ENCODE data around the gene SIK2. TPM values are rescaled to one million over a fixed set of nuclear protein-coding genes. Genes with fewer than 3 reads are reported as not detected.

SIK2 gene
- total RNA-seq, 1 donor: 2.4 TPM

DNA sequence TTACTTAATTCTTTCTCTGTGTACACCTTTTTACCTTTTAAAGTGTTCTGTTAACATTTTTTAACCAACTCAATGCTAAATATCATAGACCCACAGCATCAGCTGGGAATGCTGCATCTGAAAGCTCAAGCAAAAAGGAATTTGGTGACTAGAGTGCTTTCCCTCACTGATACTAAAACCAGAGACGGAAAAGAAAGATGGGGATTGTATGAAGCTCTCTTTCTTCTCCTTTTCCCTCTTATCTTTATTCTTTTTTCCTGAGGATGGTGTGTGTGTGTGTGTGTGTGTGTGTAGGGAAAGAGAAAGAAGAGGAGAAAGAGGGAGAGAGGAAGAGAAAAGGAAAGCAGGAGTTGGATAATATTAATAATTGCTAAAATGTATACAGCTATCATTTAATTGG, 4.1 kb upstream of the SIK2 start:
- Histone ChIP-seq H3K4me1 (ENCODE audit: insufficient read depth, low read length) (peaks cover 7% of the 10 kb centered on the region), H3K27me3 (ENCODE audit: insufficient read depth, low read length) (no peaks in the 10 kb centered on the region), H3K4me3 (ENCODE audit: low read length) (no peak overlapping the region), H3K9me3 (ENCODE audit: low read depth, low read length) (no peaks in the 10 kb centered on the region)

DNA sequence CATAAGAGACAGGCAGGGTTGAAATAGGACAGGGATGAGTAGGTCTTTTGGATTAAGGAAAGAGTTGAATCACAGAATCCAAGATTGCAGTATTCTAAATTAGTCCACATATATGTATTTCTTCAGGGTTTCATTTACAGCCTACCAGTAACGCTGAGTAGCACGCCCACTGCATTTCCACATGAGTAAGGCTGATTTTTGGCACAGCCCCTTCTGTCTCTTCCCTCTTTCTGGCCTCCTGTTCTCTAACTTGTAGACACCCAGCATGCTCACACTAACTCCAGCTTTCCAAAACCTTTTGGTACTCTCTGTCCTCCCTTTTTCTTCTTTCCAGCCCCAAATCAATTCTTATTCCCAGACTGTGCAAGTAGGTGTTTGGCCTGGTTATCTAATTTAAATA, 3.7 kb upstream of the SIK2 start:
- H3K9me3 ChIP-seq (ENCODE audit: low read depth, low read length): no peaks in the 10 kb centered on the region
- no peak overlapping the region for H3K4me3 ChIP-seq (ENCODE audit: low read length)
- H3K4me1 ChIP-seq (ENCODE audit: insufficient read depth, low read length): peaks cover 11% of the 10 kb centered on the region
- H3K27me3 ChIP-seq (ENCODE audit: insufficient read depth, low read length): no peaks in the 10 kb centered on the region

DNA sequence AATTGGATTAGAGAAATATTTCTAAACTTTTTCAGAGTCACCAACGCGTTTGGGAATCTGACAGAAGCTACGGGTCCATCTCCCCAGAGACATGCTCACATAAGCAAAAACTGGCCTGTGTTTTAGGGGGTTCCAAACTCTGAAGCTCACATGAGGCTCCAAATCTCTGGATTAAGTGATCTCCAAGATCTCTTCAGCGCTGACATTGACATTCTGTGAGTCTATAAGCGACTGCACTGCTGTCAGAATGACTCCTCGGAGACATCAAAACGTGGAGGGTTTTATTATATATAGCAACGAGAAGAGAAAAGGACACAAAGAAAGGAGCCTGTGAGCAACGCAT, 642 bp upstream of the SIK2 start:
- Histone ChIP-seq H3K9me3 (ENCODE audit: low read depth, low read length) (no peaks in the 10 kb centered on the region), H3K4me3 (ENCODE audit: low read length) (peak overlapping the region; percentile 69), H3K4me1 (ENCODE audit: insufficient read depth, low read length) (peaks cover 15% of the 10 kb centered on the region), H3K27me3 (ENCODE audit: insufficient read depth, low read length) (no peaks in the 10 kb centered on the region)

GRCh38 chr11:111602865-111603610, 789 bp downstream of the SIK2 start:
- H3K9me3 ChIP-seq (ENCODE audit: low read depth, low read length): no peaks in the 10 kb centered on the region
- no peaks in the 10 kb centered on the region for H3K27me3 ChIP-seq (ENCODE audit: insufficient read depth, low read length)
- peaks cover 15% of the 10 kb centered on the region for H3K4me1 ChIP-seq (ENCODE audit: insufficient read depth, low read length)
- peak overlapping the region; percentile 69 for H3K4me3 ChIP-seq (ENCODE audit: low read length)

DNA sequence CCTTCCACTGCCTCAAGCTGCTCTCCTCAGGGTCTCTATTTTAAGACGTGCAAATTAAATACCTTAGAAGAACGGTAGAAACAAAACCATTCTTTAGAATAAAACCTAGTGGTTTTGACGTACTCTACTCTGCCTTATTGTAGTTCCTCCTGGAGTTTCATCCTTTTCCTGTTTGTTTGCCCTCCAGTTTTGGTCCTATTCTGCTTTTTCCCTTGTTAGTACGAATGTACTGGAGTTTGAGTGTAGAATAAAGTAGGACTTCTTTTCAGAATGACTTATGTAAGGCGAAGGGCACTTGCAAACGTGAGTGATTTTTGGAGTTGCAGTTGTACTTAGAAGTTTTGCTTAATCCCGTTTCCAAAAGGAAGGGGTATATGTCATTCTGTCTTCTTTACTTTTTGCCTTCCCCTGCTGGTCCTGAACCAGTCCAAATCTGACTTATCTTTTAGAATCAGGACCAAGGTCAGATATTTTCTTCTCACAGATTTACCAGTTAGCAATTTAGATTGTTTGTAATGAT, 1.4 kb downstream of the SIK2 start:
- no peaks in the 10 kb centered on the region for H3K27me3 ChIP-seq (ENCODE audit: insufficient read depth, low read length)
- no peaks in the 10 kb centered on the region for H3K9me3 ChIP-seq (ENCODE audit: low read depth, low read length)
- H3K4me3 ChIP-seq (ENCODE audit: low read length): peak overlapping the region; percentile 69
- H3K4me1 ChIP-seq (ENCODE audit: insufficient read depth, low read length): peaks cover 15% of the 10 kb centered on the region

- Histone ChIP-seq H3K4me1 (ENCODE audit: insufficient read depth, low read length) (peaks cover 15% of the 10 kb centered on the region), H3K9me3 (ENCODE audit: low read depth, low read length) (no peaks in the 10 kb centered on the region), H3K27me3 (ENCODE audit: insufficient read depth, low read length) (no peaks in the 10 kb centered on the region), H3K4me3 (ENCODE audit: low read length) (no peak overlapping the region)
These were observed 2.3 kb downstream of the SIK2 start for GRCh38 chr11:111604392-111605009.

DNA sequence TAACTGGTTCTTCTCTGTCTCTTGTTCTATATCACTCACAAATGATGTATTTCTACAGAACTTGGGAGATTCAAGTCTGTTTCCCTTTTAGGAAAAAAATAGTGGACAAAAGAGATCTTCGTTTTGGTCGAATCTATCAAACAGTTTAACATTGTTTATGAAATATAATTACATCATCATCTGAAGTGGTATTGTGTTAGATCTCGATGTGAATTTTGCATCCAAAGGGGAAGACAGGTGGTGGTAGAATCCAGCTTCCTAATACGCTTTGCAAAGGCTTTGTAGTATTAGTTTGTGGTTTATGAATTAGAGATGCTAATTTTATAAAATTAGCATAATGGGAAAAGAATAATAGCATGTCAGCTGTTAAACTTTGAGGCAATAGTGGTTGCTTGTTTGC, 3.4 kb downstream of the SIK2 start:
- Histone ChIP-seq H3K27me3 (ENCODE audit: insufficient read depth, low read length) (no peaks in the 10 kb centered on the region), H3K4me3 (ENCODE audit: low read length) (no peak overlapping the region), H3K4me1 (ENCODE audit: insufficient read depth, low read length) (peaks cover 15% of the 10 kb centered on the region), H3K9me3 (ENCODE audit: low read depth, low read length) (no peaks in the 10 kb centered on the region)

GRCh38 chr11:111606986-111607385, 4.7 kb downstream of the SIK2 start:
- no peaks in the 10 kb centered on the region for H3K27me3 ChIP-seq (ENCODE audit: insufficient read depth, low read length)
- peaks cover 9% of the 10 kb centered on the region for H3K4me1 ChIP-seq (ENCODE audit: insufficient read depth, low read length)
- H3K9me3 ChIP-seq (ENCODE audit: low read depth, low read length): no peaks in the 10 kb centered on the region
- no peak overlapping the region for H3K4me3 ChIP-seq (ENCODE audit: low read length)

GRCh38 chr11:111607751-111608150, 5.5 kb downstream of the SIK2 start:
- no peak overlapping the region for H3K4me3 ChIP-seq (ENCODE audit: low read length)
- H3K27me3 ChIP-seq (ENCODE audit: insufficient read depth, low read length): no peaks in the 10 kb centered on the region
- H3K4me1 ChIP-seq (ENCODE audit: insufficient read depth, low read length): peaks cover 9% of the 10 kb centered on the region
- H3K9me3 ChIP-seq (ENCODE audit: low read depth, low read length): no peaks in the 10 kb centered on the region

GRCh38 chr11:111612224-111612623, 10.0 kb downstream of the SIK2 start:
- H3K27me3 ChIP-seq (ENCODE audit: insufficient read depth, low read length): no peaks in the 10 kb centered on the region
- H3K4me3 ChIP-seq (ENCODE audit: low read length): no peak overlapping the region
- H3K4me1 ChIP-seq (ENCODE audit: insufficient read depth, low read length): no peaks in the 10 kb centered on the region
- no peaks in the 10 kb centered on the region for H3K9me3 ChIP-seq (ENCODE audit: low read depth, low read length)

GRCh38 chr11:111617286-111617685, 15.0 kb downstream of the SIK2 start:
- H3K9me3 ChIP-seq (ENCODE audit: low read depth, low read length): no peaks in the 10 kb centered on the region
- H3K4me1 ChIP-seq (ENCODE audit: insufficient read depth, low read length): no peaks in the 10 kb centered on the region
- H3K4me3 ChIP-seq (ENCODE audit: low read length): no peak overlapping the region
- no peaks in the 10 kb centered on the region for H3K27me3 ChIP-seq (ENCODE audit: insufficient read depth, low read length)

DNA sequence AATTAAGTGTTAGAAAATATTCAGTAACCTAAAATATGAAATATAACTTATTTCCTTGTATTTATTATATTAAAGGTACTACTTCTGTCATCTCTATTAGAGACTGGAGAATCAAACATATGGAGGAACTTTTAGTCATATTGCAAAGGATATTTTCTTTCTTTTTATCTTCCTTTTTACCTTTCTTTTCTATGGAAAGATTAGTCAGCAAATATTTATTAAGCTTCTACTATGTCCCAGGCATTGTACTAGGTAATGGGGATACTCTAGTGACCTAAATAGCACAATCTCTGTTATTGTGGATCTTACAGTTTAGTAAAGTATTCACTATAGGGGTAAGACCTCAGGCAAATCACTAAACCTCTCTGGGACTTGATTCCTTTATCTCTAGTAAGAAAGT, 18.3 kb downstream of the SIK2 start:
- H3K4me1 ChIP-seq (ENCODE audit: insufficient read depth, low read length): no peaks in the 10 kb centered on the region
- no peaks in the 10 kb centered on the region for H3K27me3 ChIP-seq (ENCODE audit: insufficient read depth, low read length)
- no peaks in the 10 kb centered on the region for H3K9me3 ChIP-seq (ENCODE audit: low read depth, low read length)
- no peak overlapping the region for H3K4me3 ChIP-seq (ENCODE audit: low read length)

GRCh38 chr11:111623527-111624030, 21.3 kb downstream of the SIK2 start:
- no peak overlapping the region for H3K4me3 ChIP-seq (ENCODE audit: low read length)
- no peaks in the 10 kb centered on the region for H3K4me1 ChIP-seq (ENCODE audit: insufficient read depth, low read length)
- H3K9me3 ChIP-seq (ENCODE audit: low read depth, low read length): no peaks in the 10 kb centered on the region
- no peaks in the 10 kb centered on the region for H3K27me3 ChIP-seq (ENCODE audit: insufficient read depth, low read length)

DNA sequence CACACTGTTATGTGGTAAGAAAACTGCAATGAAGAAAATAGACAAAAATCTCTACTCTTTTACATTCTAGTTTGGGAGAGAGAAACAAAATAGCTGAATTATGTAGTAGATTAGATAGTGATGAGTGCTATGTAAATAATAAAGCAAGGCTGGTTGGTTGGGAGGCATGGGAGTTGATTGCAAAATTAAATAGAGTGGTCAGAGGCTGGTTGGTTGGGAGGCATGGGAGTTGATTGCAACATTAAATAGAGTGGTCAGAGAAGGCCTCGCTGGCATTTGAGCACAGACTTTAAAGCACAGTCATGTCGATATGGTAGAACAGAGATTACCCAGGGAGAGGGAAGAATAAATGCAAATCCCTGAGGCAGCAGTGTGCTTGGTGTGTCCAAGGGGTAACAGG, 22.4 kb downstream of the SIK2 start:
- no peaks in the 10 kb centered on the region for H3K4me1 ChIP-seq (ENCODE audit: insufficient read depth, low read length)
- H3K27me3 ChIP-seq (ENCODE audit: insufficient read depth, low read length): no peaks in the 10 kb centered on the region
- H3K9me3 ChIP-seq (ENCODE audit: low read depth, low read length): no peaks in the 10 kb centered on the region

GRCh38 chr11:111627591-111627990, 25.3 kb downstream of the SIK2 start:
- H3K9me3 ChIP-seq (ENCODE audit: low read depth, low read length): no peaks in the 10 kb centered on the region
- no peaks in the 10 kb centered on the region for H3K27me3 ChIP-seq (ENCODE audit: insufficient read depth, low read length)
- H3K4me3 ChIP-seq (ENCODE audit: low read length): no peak overlapping the region
- H3K4me1 ChIP-seq (ENCODE audit: insufficient read depth, low read length): no peaks in the 10 kb centered on the region

More for the DNA sequence above, 22.4 kb downstream of the SIK2 start:
- H3K4me3 ChIP-seq (ENCODE audit: low read length): no peak overlapping the region

DNA sequence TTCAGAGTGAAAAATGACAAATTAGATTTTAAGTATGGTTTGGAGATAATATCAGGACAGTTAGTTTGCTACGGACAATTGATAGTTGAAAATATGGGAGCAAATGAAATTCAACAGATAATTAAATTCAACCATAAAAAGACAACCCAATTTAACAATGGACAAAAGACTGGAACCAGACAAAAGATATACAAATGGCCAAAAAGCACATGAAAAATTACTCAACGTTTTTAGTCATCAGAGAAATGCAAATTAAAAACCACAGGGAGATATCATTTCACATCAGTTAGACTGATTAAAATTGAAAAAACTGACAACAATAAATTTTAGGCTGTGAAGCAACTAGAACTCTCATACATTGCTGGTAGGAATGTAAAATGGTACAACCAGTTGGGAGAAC, 27.2 kb downstream of the SIK2 start:
- Histone ChIP-seq H3K4me1 (ENCODE audit: insufficient read depth, low read length) (no peaks in the 10 kb centered on the region), H3K27me3 (ENCODE audit: insufficient read depth, low read length) (no peaks in the 10 kb centered on the region), H3K4me3 (ENCODE audit: low read length) (no peak overlapping the region), H3K9me3 (ENCODE audit: low read depth, low read length) (no peaks in the 10 kb centered on the region)

Measured in mononuclear cell (primary cell).